Raji (cell line): ENCODE measurements around the gene MEGF11.

Experiments used
- POLR2A ChIP-seq: IDR thresholded peaks from 2 replicates; pipeline ENCODE4 v1.6.1; 2011; ENCODE audit warnings: low read depth, low read length, control low read depth; ENCODE audit not compliant: insufficient read depth

Gene MEGF11

GRCh38 chr15:66215811-66216210 lies 37.7 kb downstream of the MEGF11 start:
- TF ChIP-seq POLR2A, result no peak

- no peak for TF ChIP-seq POLR2A
These were observed 39.3 kb downstream of the MEGF11 start for GRCh38 chr15:66214246-66214645.

- TF ChIP-seq POLR2A, result no peak
These were observed 41.0 kb downstream of the MEGF11 start for GRCh38 chr15:66212563-66212921.

- no peak for TF ChIP-seq POLR2A
These were observed 41.6 kb downstream of the MEGF11 start for GRCh38 chr15:66211670-66212562.

- no peak for TF ChIP-seq POLR2A
These were observed 42.9 kb downstream of the MEGF11 start for GRCh38 chr15:66210684-66211083.

GRCh38 chr15:66198757-66199156 lies 54.8 kb downstream of the MEGF11 start:
- no peak for TF ChIP-seq POLR2A

GRCh38 chr15:66196602-66197001 lies 56.9 kb downstream of the MEGF11 start:
- no peak for TF ChIP-seq POLR2A

- no peak for TF ChIP-seq POLR2A
These were observed 57.8 kb downstream of the MEGF11 start for GRCh38 chr15:66195621-66196230.

GRCh38 chr15:66193066-66193465 lies 60.5 kb downstream of the MEGF11 start:
- no peak for TF ChIP-seq POLR2A

- TF ChIP-seq POLR2A, result no peak
These were observed 62.8 kb downstream of the MEGF11 start for GRCh38 chr15:66190746-66191145.

- no peak for TF ChIP-seq POLR2A
These were observed 64.3 kb downstream of the MEGF11 start for GRCh38 chr15:66189291-66189690.

GRCh38 chr15:66188464-66188863 lies 65.1 kb downstream of the MEGF11 start:
- TF ChIP-seq POLR2A, result no peak

GRCh38 chr15:66187271-66187670 lies 66.3 kb downstream of the MEGF11 start:
- no peak for TF ChIP-seq POLR2A

- TF ChIP-seq POLR2A, result no peak
These were observed 67.3 kb downstream of the MEGF11 start for GRCh38 chr15:66186049-66186825.

GRCh38 chr15:66184936-66185790 lies 68.4 kb downstream of the MEGF11 start:
- TF ChIP-seq POLR2A, result no peak
